GM15510 (cell line): ENCODE data around the gene XRCC5.

Experiments
- POLR2A ChIP-seq: IDR thresholded peaks from 3 replicates; pipeline ENCODE4 v1.6.1; 2011; ENCODE audit warnings: borderline replicate concordance; ENCODE audit not compliant: insufficient read length; ENCODE audit errors: extremely low read depth

XRCC5 gene

DNA sequence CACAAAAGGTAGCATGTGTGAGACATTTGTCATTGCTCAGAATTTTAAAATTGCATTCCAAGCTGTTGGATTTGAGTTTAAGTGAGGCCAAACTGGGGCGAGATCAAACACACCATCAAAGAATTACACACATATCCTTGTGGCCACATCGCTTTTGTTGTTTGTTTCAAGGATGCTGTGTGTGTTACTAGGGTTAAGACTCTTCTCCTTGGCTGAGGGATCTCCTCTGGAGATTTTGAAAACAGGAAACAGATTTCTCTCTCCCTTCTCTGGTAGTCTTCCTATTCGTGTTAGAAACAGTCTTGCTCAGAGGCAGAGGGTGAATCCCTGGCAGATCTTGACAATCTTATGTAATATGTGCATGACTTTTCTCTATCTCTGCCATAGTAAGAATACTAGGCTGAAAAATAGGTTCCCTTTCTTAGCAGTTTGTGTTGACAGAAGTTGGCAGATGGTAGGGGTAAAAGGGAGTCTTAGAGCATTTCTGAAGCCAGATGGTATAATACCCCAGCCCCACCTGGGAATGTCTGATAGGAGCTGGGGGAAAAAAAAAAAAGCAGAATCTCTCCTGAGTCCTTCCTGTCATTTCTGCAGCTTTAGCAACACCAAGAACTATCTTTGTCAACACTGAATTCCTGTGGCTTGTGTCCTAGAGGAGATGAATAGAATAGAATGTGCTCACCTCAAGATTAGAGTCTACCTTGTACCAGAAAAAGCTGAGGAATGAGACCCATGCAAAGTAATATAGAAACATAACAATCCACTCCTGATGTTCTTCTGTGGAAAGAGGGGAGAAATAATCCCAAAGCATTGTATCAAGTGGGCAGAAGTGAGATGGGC lies 101.8 kb downstream of the XRCC5 start:
- no peak for TF ChIP-seq POLR2A

- TF ChIP-seq POLR2A, result no peak
Observed at GRCh38 chr2:216211614-216212145, 102.5 kb downstream of the XRCC5 start.

GRCh38 chr2:216214768-216215167 lies 105.6 kb downstream of the XRCC5 start:
- no peak for TF ChIP-seq POLR2A

DNA sequence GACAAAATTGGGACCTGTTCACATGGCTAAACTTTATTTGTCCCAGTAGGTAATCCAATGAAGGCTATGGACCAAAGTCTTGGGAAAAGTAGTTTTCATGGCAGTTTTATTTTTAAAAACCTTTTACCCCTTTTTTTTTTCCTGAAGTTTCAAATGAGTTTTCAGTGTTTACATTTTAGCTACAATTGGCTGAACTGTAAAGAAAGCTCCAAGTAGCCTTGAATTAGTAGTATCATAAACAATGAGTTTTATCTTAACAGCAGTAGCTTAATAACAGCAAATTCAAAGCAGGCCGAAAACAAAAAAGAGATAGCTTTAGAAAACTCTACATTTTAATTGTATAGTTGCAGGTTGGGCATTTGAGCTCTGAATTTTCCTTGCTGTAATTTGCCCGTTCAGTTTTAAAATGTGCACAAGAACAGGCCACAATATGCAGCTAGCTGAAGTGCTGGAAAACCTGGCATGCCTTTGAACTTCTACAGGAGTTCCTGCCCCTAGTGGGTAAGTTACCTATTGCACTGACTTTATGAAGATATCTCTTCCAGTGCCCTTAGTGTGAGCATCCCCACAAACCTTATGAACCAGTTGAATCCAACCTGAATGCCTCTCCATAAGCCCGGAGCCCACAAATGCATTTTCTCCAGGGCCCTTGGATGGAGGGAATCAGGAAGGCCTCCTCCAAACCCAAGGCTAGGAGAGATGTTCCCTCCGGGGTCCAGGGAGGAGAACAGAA lies 106.7 kb downstream of the XRCC5 start:
- TF ChIP-seq POLR2A, result no peak

DNA sequence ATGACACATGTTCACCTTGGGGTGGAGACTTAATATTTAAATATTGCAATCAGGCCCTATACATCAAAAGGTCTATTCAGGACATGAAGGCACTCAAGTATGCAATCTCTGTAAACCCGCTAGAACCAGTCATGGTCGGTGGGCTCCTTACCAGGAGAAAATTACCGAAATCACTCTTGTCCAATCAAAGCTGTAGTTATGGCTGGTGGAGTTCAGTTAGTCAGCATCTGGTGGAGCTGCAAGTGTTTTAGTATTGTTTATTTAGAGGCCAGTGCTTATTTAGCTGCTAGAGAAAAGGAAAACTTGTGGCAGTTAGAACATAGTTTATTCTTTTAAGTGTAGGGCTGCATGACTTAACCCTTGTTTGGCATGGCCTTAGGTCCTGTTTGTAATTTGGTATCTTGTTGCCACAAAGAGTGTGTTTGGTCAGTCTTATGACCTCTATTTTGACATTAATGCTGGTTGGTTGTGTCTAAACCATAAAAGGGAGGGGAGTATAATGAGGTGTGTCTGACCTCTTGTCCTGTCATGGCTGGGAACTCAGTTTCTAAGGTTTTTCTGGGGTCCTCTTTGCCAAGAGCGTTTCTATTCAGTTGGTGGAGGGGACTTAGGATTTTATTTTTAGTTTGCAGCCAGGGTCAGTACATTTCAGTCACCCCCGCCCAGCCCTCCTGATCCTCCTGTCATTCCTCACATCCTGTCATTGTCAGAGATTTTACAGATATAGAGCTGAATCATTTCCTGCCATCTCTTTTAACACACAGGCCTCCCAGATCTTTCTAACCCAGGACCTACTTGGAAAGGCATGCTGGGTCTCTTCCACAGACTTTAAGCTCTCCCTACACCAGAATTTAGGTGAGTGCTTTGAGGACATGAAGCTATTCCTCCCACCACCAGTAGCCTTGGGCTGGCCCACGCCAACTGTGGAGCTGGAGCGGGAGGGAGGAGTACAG lies 108.1 kb downstream of the XRCC5 start:
- TF ChIP-seq POLR2A, result no peak

DNA sequence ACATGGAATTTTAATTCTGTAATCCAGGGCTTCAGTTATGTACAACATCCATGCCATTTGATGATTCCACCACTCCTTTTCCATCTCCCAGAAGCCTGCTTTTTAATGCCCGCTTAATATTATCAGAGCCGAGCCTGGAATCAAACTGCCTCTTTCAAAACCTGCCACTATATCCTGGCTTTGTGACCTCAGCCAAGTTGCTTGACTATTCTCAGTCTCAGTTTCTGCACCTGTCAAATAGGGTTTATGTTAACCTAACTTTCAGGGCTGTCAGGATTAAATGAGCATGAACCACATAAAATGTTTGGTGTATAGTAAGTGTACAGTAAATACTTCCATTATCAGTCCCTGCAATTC lies 108.7 kb downstream of the XRCC5 start:
- TF ChIP-seq POLR2A, result no peak

DNA sequence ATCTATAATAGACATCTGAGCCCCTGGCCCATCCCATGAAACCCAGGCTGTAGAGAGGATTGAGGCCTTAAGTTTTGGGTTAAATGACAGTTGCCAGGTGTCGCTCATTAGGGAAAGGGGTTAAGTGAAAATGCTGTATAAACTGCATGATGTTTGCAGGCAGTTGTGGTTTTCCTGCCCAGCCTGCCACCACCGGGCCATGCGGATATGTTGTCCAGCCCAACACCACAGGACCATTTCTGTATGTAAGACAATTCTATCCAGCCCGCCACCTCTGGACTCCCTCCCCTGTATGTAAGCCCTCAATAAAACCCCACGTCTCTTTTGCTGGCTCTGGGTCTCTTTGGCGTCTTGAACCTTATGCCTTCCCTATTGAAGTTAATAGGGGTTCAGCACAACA lies 110.7 kb downstream of the XRCC5 start:
- no peak for TF ChIP-seq POLR2A

DNA sequence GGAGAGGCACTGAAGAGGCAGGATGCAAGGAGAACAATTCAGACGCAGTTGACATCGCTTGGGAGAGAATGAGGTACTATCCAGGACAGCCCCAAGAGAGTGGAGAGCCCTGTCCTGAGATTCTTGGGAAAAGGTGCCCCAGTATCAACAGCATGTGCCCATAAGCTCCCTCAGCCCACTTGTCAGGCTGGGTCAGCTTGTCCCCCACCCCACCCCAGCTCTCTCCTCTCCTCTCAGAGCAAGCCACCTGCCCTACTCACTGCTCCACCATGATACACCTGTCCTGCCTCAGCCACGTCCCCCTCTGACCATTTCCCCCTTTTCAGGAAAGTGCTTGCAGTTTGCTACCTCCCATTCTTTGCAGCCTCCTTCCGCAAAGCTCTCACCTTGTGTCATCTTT lies 111.8 kb downstream of the XRCC5 start:
- no peak for TF ChIP-seq POLR2A

GRCh38 chr2:216221811-216222210 lies 112.7 kb downstream of the XRCC5 start:
- no peak for TF ChIP-seq POLR2A

DNA sequence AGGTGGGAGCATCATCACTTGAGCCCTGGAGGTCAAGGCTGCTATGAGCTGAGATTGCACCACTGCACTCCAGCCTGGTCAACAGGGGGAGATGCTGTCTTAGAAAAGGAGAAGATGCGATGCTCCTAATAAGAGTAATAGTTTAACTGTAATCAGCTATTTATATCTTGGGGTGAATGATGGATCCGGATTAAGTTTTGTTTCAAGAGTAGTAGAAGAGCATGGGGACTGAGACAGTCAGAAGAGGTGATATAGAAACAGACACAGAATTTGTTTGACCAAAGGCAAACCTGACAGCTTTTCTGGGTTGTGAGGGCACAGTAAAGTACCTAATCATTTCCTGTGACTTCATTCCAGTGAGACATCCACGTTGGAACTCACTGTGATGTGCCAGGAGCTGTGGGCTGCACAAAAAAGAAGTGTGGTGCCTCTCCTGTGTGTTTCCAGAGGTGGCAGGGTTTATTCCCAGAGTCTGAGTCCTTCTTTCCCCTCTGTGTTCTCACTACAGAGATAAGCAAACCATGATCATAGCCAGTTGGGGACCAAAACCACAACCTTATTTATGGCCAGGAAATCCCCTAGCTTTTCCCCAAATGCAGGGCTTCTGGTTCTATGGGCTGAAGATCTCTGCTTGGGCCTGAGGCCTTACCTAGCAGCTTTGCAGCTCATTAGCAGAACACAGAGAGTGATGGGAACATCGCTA lies 113.7 kb downstream of the XRCC5 start:
- no peak for TF ChIP-seq POLR2A

GRCh38 chr2:216224388-216224787 lies 115.2 kb downstream of the XRCC5 start:
- no peak for TF ChIP-seq POLR2A

DNA sequence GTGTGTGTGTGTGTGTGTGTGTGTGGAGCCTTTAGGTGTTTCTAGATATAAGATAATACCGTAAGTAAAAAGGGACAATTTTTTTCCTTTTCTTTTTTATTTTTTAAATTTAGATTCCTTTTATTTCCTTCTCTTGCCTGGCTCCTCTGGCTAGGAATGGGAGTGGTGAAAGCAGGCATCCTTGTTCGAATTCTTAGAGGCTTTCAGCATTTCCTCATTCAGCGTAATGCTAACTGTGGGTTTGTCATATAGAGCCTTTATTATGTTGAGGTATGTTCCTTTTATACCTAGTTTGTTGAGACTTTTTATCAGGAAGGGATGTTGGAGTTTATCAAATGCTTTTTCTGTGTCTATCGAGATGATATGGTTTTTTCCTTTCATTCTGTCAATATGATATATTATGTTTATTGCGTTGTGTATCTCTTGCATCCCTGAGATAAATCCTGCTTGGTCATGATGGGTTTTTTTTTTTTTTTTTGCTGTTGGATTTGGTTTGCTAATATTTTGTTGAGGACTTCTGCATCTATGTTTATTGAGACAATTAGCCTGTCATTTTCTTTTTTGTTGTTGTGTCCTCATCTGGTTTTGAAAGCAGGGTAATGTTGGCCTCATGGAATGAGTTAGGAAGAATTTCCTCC lies 120.2 kb downstream of the XRCC5 start:
- TF ChIP-seq POLR2A, result no peak

DNA sequence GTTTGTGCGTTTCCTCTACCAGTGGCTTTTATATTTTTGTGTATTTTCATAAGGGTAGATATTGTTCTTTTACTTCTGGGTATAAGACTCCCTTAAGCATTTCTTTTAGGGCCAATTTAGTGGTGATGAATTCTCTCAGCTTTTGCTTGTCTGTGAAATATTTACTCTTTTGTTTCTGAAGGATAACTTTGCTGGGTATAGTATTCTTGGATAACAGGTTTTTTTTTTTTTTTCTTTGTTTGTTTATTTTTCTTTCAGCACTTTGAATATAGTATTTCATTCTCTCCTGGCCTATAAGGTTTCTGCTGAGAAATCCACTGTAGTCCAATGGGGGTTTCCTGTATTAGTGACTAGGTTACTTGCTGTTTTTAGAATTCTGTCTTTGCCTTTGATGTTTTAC lies 122.7 kb downstream of the XRCC5 start:
- no peak for TF ChIP-seq POLR2A

DNA sequence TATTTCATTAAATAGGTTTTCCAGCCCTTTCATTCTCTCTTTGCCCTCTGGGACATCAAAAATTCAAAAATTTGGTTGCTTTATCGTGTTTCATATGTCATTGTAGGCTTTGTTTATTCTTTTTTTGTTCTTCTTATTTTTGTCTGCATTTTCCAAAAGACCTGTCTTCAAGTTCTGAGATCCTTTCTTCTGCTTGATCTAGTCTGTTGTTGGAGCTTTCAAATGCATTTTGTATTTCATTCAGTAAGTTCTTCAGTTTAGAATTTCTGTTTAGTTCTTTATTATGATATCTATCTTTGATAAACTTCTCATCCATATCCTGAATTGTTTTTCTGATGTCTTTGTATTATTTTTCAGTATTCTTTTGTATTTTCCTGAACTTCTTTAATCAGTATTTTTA lies 123.6 kb downstream of the XRCC5 start:
- TF ChIP-seq POLR2A, result no peak
